Gastroesophageal sphincter (tissue), 4 donors: ENCODE results near the gene USP40. TPM values are rescaled to one million over a fixed set of nuclear protein-coding genes. Genes with fewer than 3 reads are reported as not detected.

Experiments
- ATAC-seq: fragments of 150-250 bp; one replicate; pipeline ENCODE4 v1.9.1; 2016; ENCODE audit warnings: mild to moderate bottlenecking, moderate library complexity
- H3K27ac ChIP-seq, 4 donors: fragments of 200-600 bp; sonication (generic) in 3 of 4; 1 replicate in 3 of 4; 2 replicates in 1 of 4; pipeline ENCODE4 v1.5.1; 2016 to 2019
- H3K27me3 ChIP-seq: fragments of 200-600 bp; sonication (generic); one replicate; pipeline ENCODE4 v1.5.1; 2019
- H3K36me3 ChIP-seq, 2 donors: fragments of 200-600 bp; sonication (generic); one replicate each; pipeline ENCODE4 v1.5.1; 2019; ENCODE audit warnings: control low read depth in 1 of 2
- H3K4me1 ChIP-seq, 3 donors: fragments of 200-600 bp; sonication (generic); 1 replicate in 2 of 3; 2 replicates in 1 of 3; pipeline ENCODE4 v1.5.1; 2016 to 2019; ENCODE audit warnings: control low read depth in 2 of 3
- H3K4me3 ChIP-seq, 2 donors: fragments of 200-600 bp; sonication (generic); one replicate each; pipeline ENCODE4 v1.5.1; 2019; ENCODE audit warnings: mild to moderate bottlenecking in 1 of 2, moderate library complexity in 1 of 2
- H3K9me3 ChIP-seq, 3 donors: fragments of 200-600 bp; sonication (generic); one replicate each; pipeline ENCODE4 v1.5.1; 2017 to 2019; ENCODE audit warnings: control low read depth in 2 of 3
- EP300 ChIP-seq: sonication (generic); formaldehyde crosslinking; IDR thresholded peaks from one replicate; pipeline ENCODE4 v1.6.1; 2017; ENCODE audit warnings: antibody characterized with exemption, mild to moderate bottlenecking
- POLR2A ChIP-seq, 2 donors: fragments of 450-650 bp; IDR thresholded peaks; one replicate each; pipeline ENCODE4 v1.6.1; 2017; ENCODE audit warnings: antibody characterized with exemption in 2 of 2, mild to moderate bottlenecking in 2 of 2, moderate library complexity in 1 of 2
- POLR2AphosphoS5 ChIP-seq: sonication (generic); formaldehyde crosslinking; IDR thresholded peaks from one replicate; pipeline ENCODE4 v1.6.1; 2017; ENCODE audit warnings: antibody characterized with exemption
- WGBS, 2 donors: methylation state at CpG; one replicate each; pipeline ENCODE4 v1.1.5; 2018; ENCODE audit warnings: low coverage in 1 of 2; 5-methylcytosine and 5-hydroxymethylcytosine counted together
- total RNA-seq, 4 donors: library from RNA; depleted of rRNA; stranded (reverse); fragments of >200 nt; gene quantifications; one replicate each; pipeline ENCODE4 v1.1.0, GENCODE V29; 2016
- TF ChIP-seq, protein P1 (sequence below), 4 experiments: fragments of 200-600 bp in 2 of 4; fragments of 450-650 bp in 2 of 4; sonication (generic) in 1 of 4; IDR thresholded peaks; one replicate each; pipeline ENCODE4 v1.5.1; 2017 to 2019; ENCODE audit warnings: antibody characterized with exemption in 4 of 4, mild to moderate bottlenecking in 2 of 4, moderate library complexity in 2 of 4

The USP40 gene
- total RNA-seq, 4 donors from 2014 or later = 13.5 to 52.6 (median 18.2) TPM

DNA sequence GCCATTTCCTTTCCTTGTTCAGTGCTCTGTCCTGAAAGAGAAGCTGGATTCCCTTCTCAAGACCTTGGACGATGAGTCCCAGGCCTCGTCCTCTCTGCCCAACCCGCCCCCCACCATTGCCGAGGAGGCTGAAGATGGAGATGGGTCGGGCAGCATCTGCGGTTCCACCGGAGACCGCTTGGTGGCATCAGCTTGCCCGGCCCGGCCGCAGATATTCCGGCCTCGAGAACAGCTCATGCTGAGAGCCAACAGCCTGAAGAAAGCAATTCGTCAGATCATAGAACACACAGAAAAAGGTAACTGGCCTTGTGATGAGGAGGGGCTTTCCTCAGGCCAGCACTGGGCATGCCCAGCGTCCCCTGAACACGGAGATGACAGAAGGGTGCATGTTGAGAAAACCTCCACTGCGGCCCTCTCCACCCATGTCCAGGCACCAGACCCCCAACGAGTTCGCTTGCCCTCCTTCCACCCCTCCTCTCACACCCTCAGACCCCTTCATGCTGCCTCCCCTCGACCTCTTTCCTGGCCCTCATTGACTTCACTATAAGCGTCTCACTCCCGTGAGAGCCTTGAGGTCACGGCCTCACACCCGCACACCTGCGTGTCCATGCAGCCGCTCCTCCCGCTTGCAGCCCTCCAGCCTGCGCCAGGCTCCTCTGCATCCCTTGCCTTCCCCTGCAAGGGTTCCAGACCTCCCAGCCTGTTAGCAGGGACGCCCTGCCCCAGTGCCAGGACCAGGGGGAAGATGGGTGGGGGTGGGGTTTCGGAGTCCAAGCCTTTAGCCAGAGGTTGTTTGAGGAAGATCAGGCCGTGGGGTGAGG is 117.3 kb downstream of the USP40 start:
- no peaks in the 10 kb centered on the region for H3K27me3 ChIP-seq
- peaks cover 0 to 99% of the 10 kb centered on the region in 2 donors for H3K36me3 ChIP-seq
- no peak overlapping the region for H3K4me3 ChIP-seq
- H3K4me1 ChIP-seq = peaks cover 0 to 9% (median 0%) of the 10 kb centered on the region in 3 donors
- no peak overlapping the region for H3K27ac ChIP-seq
- peak; percentile 35 for ATAC-seq
- WGBS, 2 donors = 62 to 100% methylated on average over 1 to 13 of the region's 31 CpGs
- TF ChIP-seq EP300 = no peak
- TF ChIP-seq, protein P1, sequence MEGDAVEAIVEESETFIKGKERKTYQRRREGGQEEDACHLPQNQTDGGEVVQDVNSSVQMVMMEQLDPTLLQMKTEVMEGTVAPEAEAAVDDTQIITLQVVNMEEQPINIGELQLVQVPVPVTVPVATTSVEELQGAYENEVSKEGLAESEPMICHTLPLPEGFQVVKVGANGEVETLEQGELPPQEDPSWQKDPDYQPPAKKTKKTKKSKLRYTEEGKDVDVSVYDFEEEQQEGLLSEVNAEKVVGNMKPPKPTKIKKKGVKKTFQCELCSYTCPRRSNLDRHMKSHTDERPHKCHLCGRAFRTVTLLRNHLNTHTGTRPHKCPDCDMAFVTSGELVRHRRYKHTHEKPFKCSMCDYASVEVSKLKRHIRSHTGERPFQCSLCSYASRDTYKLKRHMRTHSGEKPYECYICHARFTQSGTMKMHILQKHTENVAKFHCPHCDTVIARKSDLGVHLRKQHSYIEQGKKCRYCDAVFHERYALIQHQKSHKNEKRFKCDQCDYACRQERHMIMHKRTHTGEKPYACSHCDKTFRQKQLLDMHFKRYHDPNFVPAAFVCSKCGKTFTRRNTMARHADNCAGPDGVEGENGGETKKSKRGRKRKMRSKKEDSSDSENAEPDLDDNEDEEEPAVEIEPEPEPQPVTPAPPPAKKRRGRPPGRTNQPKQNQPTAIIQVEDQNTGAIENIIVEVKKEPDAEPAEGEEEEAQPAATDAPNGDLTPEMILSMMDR (IDR thresholded peaks at IDR 0.05) = peak in 3 of 4 experiments; percentile 58 to 64 (median 59)
- H3K9me3 ChIP-seq = no peaks in the 10 kb centered on the region

DNA sequence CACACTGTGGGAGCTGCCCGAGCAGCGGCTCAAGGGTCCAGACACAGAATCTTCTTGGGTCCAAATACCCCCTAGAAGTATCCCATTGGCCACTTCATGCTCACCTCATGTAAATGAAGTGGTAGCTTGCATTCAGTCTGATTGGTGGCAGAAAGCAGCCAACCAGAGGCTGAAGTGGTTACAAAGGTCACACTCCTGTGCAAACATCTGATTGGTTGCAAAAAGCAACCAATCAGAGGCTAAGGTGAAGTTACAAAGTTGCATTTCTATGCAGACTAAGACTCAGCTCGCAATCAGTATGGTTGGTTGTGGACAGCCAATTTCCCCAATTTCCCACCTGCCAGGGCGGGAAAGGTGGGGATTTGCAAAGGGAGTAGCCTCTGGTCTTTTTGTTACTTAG is 118.0 kb downstream of the USP40 start:
- H3K36me3 ChIP-seq = peaks cover 0 to 94% of the 10 kb centered on the region in 2 donors
- no peak for ATAC-seq

DNA sequence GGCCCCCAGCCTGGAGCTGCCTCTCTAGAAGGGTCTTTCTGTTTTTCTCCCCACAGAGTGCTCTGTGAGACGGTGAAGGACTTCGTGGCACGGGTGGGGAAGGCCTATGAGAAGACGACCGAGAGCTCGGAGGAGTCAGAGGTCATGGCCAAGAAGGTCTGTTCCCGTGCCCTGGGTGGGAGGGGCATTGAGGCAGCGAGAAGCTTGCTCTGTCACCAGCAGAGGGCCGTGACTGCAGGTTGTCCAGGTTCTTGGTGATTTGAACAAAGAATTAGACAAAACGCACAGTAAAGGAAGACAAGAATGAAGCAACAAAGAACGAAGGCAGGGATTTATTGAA is 118.4 kb downstream of the USP40 start:
- WGBS, 2 donors = 86 to 94% methylated on average over 2 to 4 of the region's 11 CpGs
- Histone ChIP-seq H3K27me3 (no peaks in the 10 kb centered on the region), H3K4me3 (no peak overlapping the region), H3K9me3 (no peaks in the 10 kb centered on the region), H3K36me3 (peaks cover 0 to 90% of the 10 kb centered on the region in 2 donors), H3K4me1 (peaks cover 0 to 17% (median 0%) of the 10 kb centered on the region in 3 donors), H3K27ac (no peak overlapping the region)
- ATAC-seq = no peak
- TF ChIP-seq EP300 (no peak), POLR2AphosphoS5 (no peak), POLR2A (IDR thresholded peaks at IDR 0.05) (no peak)
- TF ChIP-seq, protein P1 (IDR thresholded peaks at IDR 0.05) = no peak

More for the DNA sequence above, 118.0 kb downstream of the USP40 start:
- WGBS, 2 donors = 95 to 100% methylated on average over 2 of the region's 4 CpGs
- TF ChIP-seq, protein P1 (IDR thresholded peaks at IDR 0.05) = no peak
- TF ChIP-seq EP300 (no peak), POLR2AphosphoS5 (no peak), POLR2A (IDR thresholded peaks at IDR 0.05) (no peak)
- Histone ChIP-seq H3K27ac (no peak overlapping the region), H3K9me3 (no peaks in the 10 kb centered on the region), H3K4me3 (no peak overlapping the region), H3K27me3 (no peaks in the 10 kb centered on the region), H3K4me1 (peaks cover 0 to 16% (median 0%) of the 10 kb centered on the region in 3 donors)

DNA sequence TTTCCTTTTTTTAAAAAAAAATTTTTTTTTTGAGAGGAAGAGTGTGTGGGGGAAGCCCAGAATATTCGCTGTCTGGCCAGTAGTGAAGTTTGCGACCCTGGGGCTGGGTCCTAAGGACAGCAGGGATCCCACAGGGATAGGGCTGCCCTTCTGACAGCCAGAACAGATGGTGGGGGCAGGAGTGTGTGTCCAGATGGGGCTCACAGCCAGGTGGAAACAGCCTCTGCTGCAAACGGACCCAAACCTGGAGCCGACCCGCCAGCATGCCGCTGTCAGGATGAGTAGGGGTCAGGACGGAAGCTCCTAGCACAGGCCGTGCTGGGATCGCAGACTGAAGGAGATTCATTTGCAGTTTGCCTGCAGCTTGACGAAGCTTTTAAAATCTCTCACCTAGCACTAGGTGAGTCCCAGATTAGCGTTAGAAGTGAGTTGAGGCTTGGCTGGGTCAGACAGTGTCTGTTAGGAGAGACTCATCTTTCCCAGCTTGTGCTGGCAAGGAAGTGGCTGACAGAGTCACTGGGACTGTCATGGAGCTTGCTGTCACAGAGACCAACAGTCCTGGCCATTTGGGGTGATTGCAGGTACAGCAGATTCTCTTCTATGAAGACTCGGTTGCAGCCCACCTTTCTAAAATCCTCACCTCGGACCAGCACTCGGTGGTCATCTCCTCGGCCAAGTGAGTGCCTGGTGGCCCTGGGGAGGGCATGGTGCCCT is 118.9 kb downstream of the USP40 start:
- TF ChIP-seq POLR2A (IDR thresholded peaks at IDR 0.05) (no peak), POLR2AphosphoS5 (no peak), EP300 (no peak)
- TF ChIP-seq, protein P1 (IDR thresholded peaks at IDR 0.05) = no peak
- H3K27me3 ChIP-seq = no peaks in the 10 kb centered on the region
- H3K27ac ChIP-seq = no peak overlapping the region
- H3K4me3 ChIP-seq = no peak overlapping the region
- peaks cover 0 to 89% of the 10 kb centered on the region in 2 donors for H3K36me3 ChIP-seq
- no peaks in the 10 kb centered on the region for H3K9me3 ChIP-seq
- WGBS, 2 donors = 84 to 91% methylated on average over 3 to 12 of the region's 15 CpGs
- peaks cover 0 to 17% (median 0%) of the 10 kb centered on the region in 3 donors for H3K4me1 ChIP-seq
- ATAC-seq = no peak
